CD4-positive, CD25-positive, alpha-beta regulatory T cell (primary cell): ENCODE data around the gene CNOT4. TPM values are rescaled to one million over a fixed set of nuclear protein-coding genes. Genes with fewer than 3 reads are reported as not detected.
"Not testable (repeated sequence)": the region's sequence is repeated elsewhere in the genome, so short reads cannot be mapped to it uniquely, and the experiment has no call there.

Experiments used
- ATAC-seq, 2 donors: fragments of 150-1000 bp; cut with Tn5 transposase; one replicate each; pipeline ENCODE4 v1.10.0; 2021; ENCODE audit warnings: low read depth in 2 of 2, moderate number of reproducible peaks in 2 of 2, moderate library complexity in 1 of 2
- DNase-seq, 3 donors: peaks; one replicate each; pipeline versions ENCODE4 v3.0.0 to v3.0.0-alpha.2; 2012 to 2022; ENCODE audit warnings: mixed read lengths in 1 of 3
- H3K27ac ChIP-seq: one replicate; pipeline ENCODE4 v1.7.0; 2013; ENCODE audit warnings: mild to moderate bottlenecking, low read length; ENCODE audit not compliant: insufficient read depth, poor library complexity, severe bottlenecking
- H3K27me3 ChIP-seq: one replicate; pipeline ENCODE4 v1.7.0; 2013; ENCODE audit warnings: low read length; ENCODE audit not compliant: control insufficient read depth, insufficient read depth
- H3K36me3 ChIP-seq: one replicate; pipeline ENCODE4 v1.7.0; 2013; ENCODE audit warnings: mild to moderate bottlenecking, low read length, moderate library complexity; ENCODE audit not compliant: control insufficient read depth, insufficient read depth
- H3K4me1 ChIP-seq: 2 replicates; pipeline ENCODE4 v1.7.0; 2013; ENCODE audit warnings: mild to moderate bottlenecking, low read length; ENCODE audit not compliant: insufficient read depth, control insufficient read depth, poor library complexity, severe bottlenecking
- H3K4me3 ChIP-seq: one replicate; pipeline ENCODE4 v1.7.0; 2013; ENCODE audit warnings: low read depth, mild to moderate bottlenecking, low read length, moderate library complexity
- H3K9me3 ChIP-seq, 2 experiments: 1 replicate in 1 of 2; 2 replicates in 1 of 2; pipeline ENCODE4 v1.7.0; 2013; ENCODE audit warnings: low read length in 2 of 2, mild to moderate bottlenecking in 1 of 2, moderate library complexity in 1 of 2; ENCODE audit not compliant: control insufficient read depth in 2 of 2
- H3K27ac Mint-ChIP-seq, 3 donors: one replicate each; pipeline ENCODE4 v1.8.0; 2020 to 2022; ENCODE audit warnings: mild to moderate bottlenecking in 3 of 3, mixed read lengths in 3 of 3, moderate library complexity in 2 of 3
- H3K27me3 Mint-ChIP-seq: one replicate; pipeline ENCODE4 v1.8.0; 2022; ENCODE audit warnings: mild to moderate bottlenecking, mixed read lengths
- H3K36me3 Mint-ChIP-seq: one replicate; pipeline ENCODE4 v1.8.0; 2020; ENCODE audit warnings: mixed read lengths
- H3K4me1 Mint-ChIP-seq, 4 donors: one replicate each; pipeline ENCODE4 v1.8.0; 2020 to 2022; ENCODE audit warnings: mixed read lengths in 4 of 4, mild to moderate bottlenecking in 1 of 4
- H3K4me3 Mint-ChIP-seq, 4 donors: one replicate each; pipeline ENCODE4 v1.8.0; 2020 to 2022; ENCODE audit warnings: mild to moderate bottlenecking in 4 of 4, mixed read lengths in 4 of 4, moderate library complexity in 3 of 4
- H3K9me3 Mint-ChIP-seq, 7 donors: one replicate each; pipeline ENCODE4 v1.8.0; 2020 to 2022; ENCODE audit warnings: mixed read lengths in 7 of 7, mild to moderate bottlenecking in 3 of 7, moderate library complexity in 2 of 7
- polyA plus RNA-seq, 4 donors: library from polyadenylated mRNA; unstranded; fragments of 300-500 nt; fragmentation: Illumina TruSeq; gene quantifications; one replicate each; pipeline ENCODE4 v1.2.3, GENCODE V29; 2021
- total RNA-seq: library from RNA; stranded (reverse); gene quantifications from one replicate; pipeline ENCODE4 v1.2.3, GENCODE V29; 2022

Gene CNOT4
- total and polyA plus RNA-seq, 5 donors from 2014 or later = 12.0 to 43.4 (median 13.2) TPM

DNA sequence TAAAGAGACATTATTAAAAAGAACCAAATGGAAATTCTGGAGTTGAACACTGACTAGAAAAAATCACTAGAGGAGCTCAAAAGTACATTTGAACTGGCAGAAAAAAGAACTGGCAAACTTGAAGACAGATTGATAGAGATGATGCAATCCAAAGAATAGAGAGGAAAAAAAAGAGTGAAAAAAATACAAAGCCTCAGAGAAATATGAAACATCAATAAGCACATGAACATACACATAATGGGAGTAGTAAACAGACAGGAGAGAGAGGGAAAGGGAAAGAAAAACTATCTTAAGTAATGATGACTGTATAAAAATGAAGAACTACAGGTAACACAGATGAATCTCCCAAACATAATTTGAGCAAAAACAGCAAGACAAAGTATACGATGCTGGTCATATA lies 61.1 kb downstream of the CNOT4 start:
- no peaks in the 10 kb centered on the region for H3K9me3 Mint-ChIP-seq
- Histone ChIP-seq H3K36me3 (peaks cover 3% of the 10 kb centered on the region), H3K4me1 (no peaks in the 10 kb centered on the region), H3K4me3 (no peak overlapping the region), H3K9me3 (no peaks in the 10 kb centered on the region), H3K27me3 (no peaks in the 10 kb centered on the region), H3K27ac (no peak overlapping the region)
- peaks cover 32 to 60% (median 50%) of the 10 kb centered on the region in 4 donors for H3K4me1 Mint-ChIP-seq
- H3K4me3 Mint-ChIP-seq = peak overlapping the region in 2 of 4 donors; percentile 28 to 61
- no peaks in the 10 kb centered on the region for H3K27me3 Mint-ChIP-seq
- peak overlapping the region in 2 of 3 donors; percentile 9 to 48 for H3K27ac Mint-ChIP-seq
- ATAC-seq = no peak
- DNase-seq = no peak
- H3K36me3 Mint-ChIP-seq = peaks cover 17% of the 10 kb centered on the region

DNA sequence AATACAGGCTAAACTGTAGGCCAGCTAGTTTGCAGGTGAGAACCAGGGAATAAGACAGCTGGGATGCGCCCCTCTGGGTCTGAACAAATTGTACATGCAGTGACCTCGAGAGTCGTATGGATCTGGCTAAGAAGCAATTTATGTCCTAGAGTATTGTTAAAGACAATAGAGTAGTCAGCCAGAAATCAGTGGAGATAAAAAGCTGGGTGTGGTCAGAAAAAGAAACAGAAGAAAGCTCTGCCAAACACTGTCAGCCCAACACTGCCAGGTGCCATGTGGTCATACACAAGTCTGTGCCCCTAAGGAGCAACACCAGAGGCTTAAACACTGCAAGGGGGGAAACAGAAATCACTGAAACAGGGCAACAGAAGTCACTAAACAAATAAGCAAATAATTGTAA lies 62.2 kb downstream of the CNOT4 start:
- H3K4me3 Mint-ChIP-seq = no peak overlapping the region
- H3K27ac ChIP-seq = no peak overlapping the region
- H3K27me3 ChIP-seq = no peaks in the 10 kb centered on the region
- peak overlapping the region in 2 of 3 donors; percentile 11 to 83 for H3K27ac Mint-ChIP-seq
- H3K4me1 Mint-ChIP-seq = peaks cover 32 to 58% (median 45%) of the 10 kb centered on the region in 4 donors
- ATAC-seq (no peak), DNase-seq (peak in 1 of 3 donors; percentile 18)
- H3K4me3 ChIP-seq = no peak overlapping the region
- no peaks in the 10 kb centered on the region for H3K9me3 ChIP-seq
- peaks cover 21% of the 10 kb centered on the region for H3K36me3 Mint-ChIP-seq
- H3K36me3 ChIP-seq = peaks cover 7% of the 10 kb centered on the region
- no peaks in the 10 kb centered on the region for H3K4me1 ChIP-seq
- H3K27me3 Mint-ChIP-seq = no peaks in the 10 kb centered on the region
- no peaks in the 10 kb centered on the region for H3K9me3 Mint-ChIP-seq

GRCh38 chr7:135445690-135446089 lies 64.2 kb downstream of the CNOT4 start:
- DNase-seq = peak in 1 of 3 donors; percentile 5

DNA sequence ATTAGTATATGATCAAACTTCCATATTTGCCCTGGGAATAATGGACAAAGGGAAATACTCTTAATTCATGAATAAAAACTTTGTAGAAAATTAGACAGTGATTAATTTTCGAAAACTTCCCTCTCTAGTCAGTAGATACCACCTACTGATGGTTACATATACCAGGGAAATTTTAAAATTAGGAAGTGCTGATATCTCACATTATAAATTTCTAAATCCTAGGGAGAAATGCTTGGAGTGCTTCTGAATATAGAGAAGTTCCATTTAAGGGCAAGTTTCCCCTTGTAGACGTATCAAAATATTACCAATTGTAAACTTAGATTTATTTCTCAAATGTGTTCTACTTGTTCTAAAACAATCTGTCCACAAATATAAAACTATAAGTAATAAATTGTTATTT lies 64.6 kb downstream of the CNOT4 start:
- H3K27ac ChIP-seq, H3K4me3 Mint-ChIP-seq, H3K27ac Mint-ChIP-seq, H3K9me3 ChIP-seq, DNase-seq, H3K4me1 ChIP-seq, ATAC-seq, H3K4me3 ChIP-seq, H3K36me3 ChIP-seq, H3K27me3 ChIP-seq, H3K9me3 Mint-ChIP-seq, H3K27me3 Mint-ChIP-seq: not testable (repeated sequence)
- Mint-ChIP-seq H3K36me3 (peaks cover 21% of the 10 kb centered on the region), H3K4me1 (peaks cover 29 to 52% (median 39%) of the 10 kb centered on the region in 4 donors)

More at GRCh38 chr7:135445690-135446089, 64.2 kb downstream of the CNOT4 start:
- H3K27me3 ChIP-seq = no peaks in the 10 kb centered on the region
- Mint-ChIP-seq H3K4me1 (peaks cover 32 to 52% (median 40%) of the 10 kb centered on the region in 4 donors), H3K9me3 (no peaks in the 10 kb centered on the region), H3K27ac (no peak overlapping the region), H3K4me3 (no peak overlapping the region), H3K27me3 (no peaks in the 10 kb centered on the region), H3K36me3 (peaks cover 21% of the 10 kb centered on the region)
- H3K9me3 ChIP-seq = no peaks in the 10 kb centered on the region
- H3K4me3 ChIP-seq = no peak overlapping the region
- H3K4me1 ChIP-seq = no peaks in the 10 kb centered on the region
- H3K27ac ChIP-seq = no peak overlapping the region
- H3K36me3 ChIP-seq = peaks cover 7% of the 10 kb centered on the region
- no peak for ATAC-seq

GRCh38 chr7:135441791-135442190 lies 68.1 kb downstream of the CNOT4 start:
- H3K36me3 Mint-ChIP-seq = peaks cover 25% of the 10 kb centered on the region

DNA sequence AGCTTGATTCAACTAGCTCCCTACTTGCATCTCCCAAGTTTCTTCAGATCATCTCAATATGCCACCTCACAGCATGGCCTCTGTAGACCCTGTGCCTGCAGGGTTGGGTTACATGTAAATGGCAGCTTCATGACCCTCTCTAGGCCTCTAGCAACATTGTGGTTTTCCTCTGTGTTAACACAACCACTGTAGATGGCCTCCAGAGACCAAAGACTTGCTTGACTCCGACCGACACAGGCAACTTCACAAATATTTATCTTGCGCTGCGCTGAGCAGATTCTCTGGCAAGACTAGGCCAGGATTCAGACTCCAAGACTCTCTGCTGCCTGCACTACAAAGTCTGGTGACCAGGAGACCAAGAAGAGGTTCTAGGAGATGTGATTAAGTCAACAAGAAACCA lies 75.9 kb downstream of the CNOT4 start:
- Mint-ChIP-seq H3K4me1 (peaks cover 24 to 54% (median 30%) of the 10 kb centered on the region in 4 donors), H3K36me3 (peaks cover 61% of the 10 kb centered on the region), H3K27me3 (no peaks in the 10 kb centered on the region), H3K4me3 (no peak overlapping the region), H3K9me3 (peaks cover 0 to 4% (median 2%) of the 10 kb centered on the region in 7 donors), H3K27ac (no peak overlapping the region)
- ATAC-seq (no peak), DNase-seq (no peak)
- no peak overlapping the region for H3K4me3 ChIP-seq
- no peaks in the 10 kb centered on the region for H3K27me3 ChIP-seq
- H3K27ac ChIP-seq = no peak overlapping the region
- peaks cover 4% of the 10 kb centered on the region for H3K4me1 ChIP-seq
- peaks cover 3 to 8% of the 10 kb centered on the region in 2 experiments for H3K9me3 ChIP-seq
- H3K36me3 ChIP-seq = peaks cover 43% of the 10 kb centered on the region

More at GRCh38 chr7:135441791-135442190, 68.1 kb downstream of the CNOT4 start:
- no peaks in the 10 kb centered on the region for H3K27me3 Mint-ChIP-seq
- no peak overlapping the region for H3K27ac Mint-ChIP-seq
- no peak overlapping the region for H3K4me3 Mint-ChIP-seq
- Histone ChIP-seq H3K9me3 (no peaks in the 10 kb centered on the region), H3K36me3 (peaks cover 21% of the 10 kb centered on the region), H3K27ac (no peak overlapping the region), H3K27me3 (no peaks in the 10 kb centered on the region), H3K4me1 (no peaks in the 10 kb centered on the region), H3K4me3 (no peak overlapping the region)
- DNase-seq (no peak), ATAC-seq (no peak)
- no peaks in the 10 kb centered on the region for H3K9me3 Mint-ChIP-seq
- peaks cover 11 to 28% (median 18%) of the 10 kb centered on the region in 4 donors for H3K4me1 Mint-ChIP-seq

- Histone ChIP-seq H3K4me3 (no peak overlapping the region), H3K9me3 (peaks cover 3 to 6% of the 10 kb centered on the region in 2 experiments), H3K36me3 (peaks cover 24% of the 10 kb centered on the region), H3K27me3 (no peaks in the 10 kb centered on the region), H3K4me1 (peaks cover 4% of the 10 kb centered on the region), H3K27ac (no peak overlapping the region)
- peaks cover 38% of the 10 kb centered on the region for H3K36me3 Mint-ChIP-seq
- H3K4me3 Mint-ChIP-seq = no peak overlapping the region
- H3K9me3 Mint-ChIP-seq = peaks cover 0 to 4% (median 2%) of the 10 kb centered on the region in 7 donors
- peak overlapping the region in 1 of 3 donors; percentile 15 for H3K27ac Mint-ChIP-seq
- H3K4me1 Mint-ChIP-seq = peaks cover 39 to 70% (median 44%) of the 10 kb centered on the region in 4 donors
- H3K27me3 Mint-ChIP-seq = no peaks in the 10 kb centered on the region
- DNase-seq (no peak), ATAC-seq (no peak)
Observed at GRCh38 chr7:135430626-135431025, 79.3 kb downstream of the CNOT4 start.

GRCh38 chr7:135428879-135429278 lies 81.0 kb downstream of the CNOT4 start:
- Mint-ChIP-seq H3K27me3 (no peaks in the 10 kb centered on the region), H3K4me1 (peaks cover 44 to 75% (median 48%) of the 10 kb centered on the region in 4 donors), H3K36me3 (peaks cover 25% of the 10 kb centered on the region), H3K4me3 (no peak overlapping the region), H3K9me3 (no peaks in the 10 kb centered on the region), H3K27ac (peak overlapping the region in 2 of 3 donors; percentile 5 to 9)
- DNase-seq (no peak), ATAC-seq (no peak)
- H3K4me3 ChIP-seq = no peak overlapping the region
- no peak overlapping the region for H3K27ac ChIP-seq
- H3K27me3 ChIP-seq = no peaks in the 10 kb centered on the region
- peaks cover 8% of the 10 kb centered on the region for H3K36me3 ChIP-seq
- H3K4me1 ChIP-seq = peaks cover 4% of the 10 kb centered on the region
- no peaks in the 10 kb centered on the region for H3K9me3 ChIP-seq
